Astrocyte (in vitro differentiated cells and primary cell): ENCODE data around the gene MINDY3. TPM values are rescaled to one million over a fixed set of nuclear protein-coding genes. Genes with fewer than 3 reads are reported as not detected.
A peak's percentile ranks its signal among the peaks of the same experiment; 100 is the strongest.

Source experiments
- DNase-seq: peaks from one replicate; pipeline ENCODE4 v3.0.0-alpha.2; 2010; ENCODE audit warnings: low read depth
- FAIRE-seq: peaks from 2 replicates; lab custom pipeline; 2011; peaks lifted over from hg19 to GRCh38; lab: Jason Lieb, UNC
- H2AFZ ChIP-seq: 2 replicates; pipeline ENCODE4 v1.6.0; 2012; ENCODE audit warnings: low read depth, low read length, inconsistent platforms
- H3K27ac ChIP-seq: 2 replicates; pipeline ENCODE4 v1.5.1; 2011; ENCODE audit warnings: low read depth, low read length, inconsistent platforms
- H3K27me3 ChIP-seq: 2 replicates; pipeline ENCODE4 v1.6.0; 2011; ENCODE audit warnings: low read length, inconsistent platforms; ENCODE audit not compliant: insufficient read depth
- H3K36me3 ChIP-seq: 2 replicates; pipeline ENCODE4 v1.5.1; 2011; ENCODE audit warnings: low read length, inconsistent platforms; ENCODE audit not compliant: insufficient read depth
- H3K4me1 ChIP-seq: 2 replicates; pipeline ENCODE4 v1.5.1; 2011; ENCODE audit warnings: low read length, inconsistent platforms; ENCODE audit not compliant: insufficient read depth
- H3K4me2 ChIP-seq: 2 replicates; pipeline ENCODE4 v1.6.0; 2012; ENCODE audit warnings: low read length, inconsistent platforms
- H3K4me3 ChIP-seq: 2 replicates; pipeline ENCODE4 v1.5.1; 2011; ENCODE audit warnings: low read depth, mild to moderate bottlenecking, low read length, inconsistent platforms; ENCODE audit not compliant: insufficient read depth
- H3K79me2 ChIP-seq: 2 replicates; pipeline ENCODE4 v1.6.0; 2012; ENCODE audit warnings: mild to moderate bottlenecking, low read length, inconsistent platforms; ENCODE audit not compliant: insufficient read depth
- H3K9ac ChIP-seq: 2 replicates; pipeline ENCODE4 v1.6.0; 2012; ENCODE audit warnings: mild to moderate bottlenecking, low read length, inconsistent platforms
- H3K9me3 ChIP-seq: 2 replicates; pipeline ENCODE4 v1.5.1; 2012; ENCODE audit warnings: low read depth, mild to moderate bottlenecking, low read length, inconsistent platforms; ENCODE audit not compliant: insufficient read depth
- H4K20me1 ChIP-seq: 2 replicates; pipeline ENCODE4 v1.6.0; 2012; ENCODE audit warnings: low read length, inconsistent platforms; ENCODE audit not compliant: insufficient read depth
- H3K27ac Mint-ChIP-seq: one replicate; pipeline ENCODE4 v1.8.0; 2021; ENCODE audit warnings: mild to moderate bottlenecking, mixed read lengths; ENCODE audit not compliant: unreplicated experiment
- H3K27me3 Mint-ChIP-seq: one replicate; pipeline ENCODE4 v1.8.0; 2021; ENCODE audit warnings: low read depth, mixed read lengths; ENCODE audit not compliant: unreplicated experiment
- H3K36me3 Mint-ChIP-seq: one replicate; pipeline ENCODE4 v1.8.0; 2021; ENCODE audit warnings: low read depth, mixed read lengths; ENCODE audit not compliant: unreplicated experiment
- H3K4me1 Mint-ChIP-seq: one replicate; pipeline ENCODE4 v1.8.0; 2021; ENCODE audit warnings: low read depth, mixed read lengths; ENCODE audit not compliant: unreplicated experiment
- H3K4me3 Mint-ChIP-seq: one replicate; pipeline ENCODE4 v1.8.0; 2021; ENCODE audit warnings: mild to moderate bottlenecking, moderate library complexity, mixed read lengths; ENCODE audit not compliant: unreplicated experiment
- H3K9me3 Mint-ChIP-seq: one replicate; pipeline ENCODE4 v1.8.0; 2021; ENCODE audit warnings: mild to moderate bottlenecking, mixed read lengths; ENCODE audit not compliant: unreplicated experiment
- CTCF ChIP-seq: IDR thresholded peaks from 2 replicates; pipeline ENCODE4 v1.5.1; 2011; ENCODE audit warnings: low read depth, mild to moderate bottlenecking, inconsistent platforms, low read length, moderate library complexity; ENCODE audit not compliant: insufficient read depth
- EZH2 ChIP-seq: IDR thresholded peaks from 2 replicates; pipeline ENCODE4 v1.6.1; 2012; ENCODE audit warnings: mild to moderate bottlenecking, low read length, inconsistent platforms; ENCODE audit not compliant: insufficient read depth
- total RNA-seq: library from RNA; stranded (reverse); gene quantifications from 2 replicates; pipeline ENCODE4 v1.2.1, GENCODE V29; 2021

Gene MINDY3
- total RNA-seq, 1 donor from 2014 or later, result 28.4 TPM

GRCh38 chr10:15735763-15736162 lies 124.5 kb downstream of the MINDY3 start:
- Histone ChIP-seq H4K20me1 (no peaks in the 10 kb centered on the region), H3K36me3 (no peaks in the 10 kb centered on the region), H3K9ac (no peak overlapping the region), H2AFZ (peak overlapping the region; percentile 9), H3K79me2 (no peaks in the 10 kb centered on the region), H3K4me2 (peak overlapping the region; percentile 26), H3K27ac (no peak overlapping the region), H3K9me3 (no peaks in the 10 kb centered on the region), H3K4me3 (no peak overlapping the region), H3K27me3 (no peaks in the 10 kb centered on the region), H3K4me1 (peaks cover 3% of the 10 kb centered on the region)
- Mint-ChIP-seq H3K9me3 (no peaks in the 10 kb centered on the region), H3K4me3 (no peak overlapping the region), H3K27ac (no peak overlapping the region), H3K27me3 (no peaks in the 10 kb centered on the region), H3K36me3 (no peaks in the 10 kb centered on the region), H3K4me1 (no peaks in the 10 kb centered on the region)
- FAIRE-seq (no peak), DNase-seq (peak; percentile 6)
- TF ChIP-seq EZH2, result no peak
- no peak for TF ChIP-seq CTCF

GRCh38 chr10:15730341-15730740 lies 130.0 kb downstream of the MINDY3 start:
- FAIRE-seq, result no peak

More at GRCh38 chr10:15730341-15730740, 130.0 kb downstream of the MINDY3 start:
- H3K9me3 Mint-ChIP-seq, result no peaks in the 10 kb centered on the region
- Histone ChIP-seq H3K9ac (no peak overlapping the region), H3K4me1 (no peaks in the 10 kb centered on the region), H3K27ac (no peak overlapping the region), H2AFZ (no peak overlapping the region), H3K27me3 (no peaks in the 10 kb centered on the region), H3K9me3 (no peaks in the 10 kb centered on the region), H4K20me1 (no peaks in the 10 kb centered on the region), H3K4me3 (no peak overlapping the region), H3K4me2 (no peak overlapping the region), H3K36me3 (no peaks in the 10 kb centered on the region), H3K79me2 (no peaks in the 10 kb centered on the region)
- H3K27me3 Mint-ChIP-seq, result no peaks in the 10 kb centered on the region
- TF ChIP-seq CTCF, result no peak
- no peak for TF ChIP-seq EZH2
- no peak overlapping the region for H3K4me3 Mint-ChIP-seq
- no peaks in the 10 kb centered on the region for H3K36me3 Mint-ChIP-seq
- no peaks in the 10 kb centered on the region for H3K4me1 Mint-ChIP-seq
- no peak overlapping the region for H3K27ac Mint-ChIP-seq
- no peak for DNase-seq
